Dedifferentiated amniotic fluid mesenchymal stem cell (primary cell): ENCODE data around the gene FER1L5.

Experiments used
- DNase-seq: peaks from one replicate; pipeline ENCODE4 v3.0.0-alpha.2; 2016; ENCODE audit errors: extremely low spot score

FER1L5 gene

DNA sequence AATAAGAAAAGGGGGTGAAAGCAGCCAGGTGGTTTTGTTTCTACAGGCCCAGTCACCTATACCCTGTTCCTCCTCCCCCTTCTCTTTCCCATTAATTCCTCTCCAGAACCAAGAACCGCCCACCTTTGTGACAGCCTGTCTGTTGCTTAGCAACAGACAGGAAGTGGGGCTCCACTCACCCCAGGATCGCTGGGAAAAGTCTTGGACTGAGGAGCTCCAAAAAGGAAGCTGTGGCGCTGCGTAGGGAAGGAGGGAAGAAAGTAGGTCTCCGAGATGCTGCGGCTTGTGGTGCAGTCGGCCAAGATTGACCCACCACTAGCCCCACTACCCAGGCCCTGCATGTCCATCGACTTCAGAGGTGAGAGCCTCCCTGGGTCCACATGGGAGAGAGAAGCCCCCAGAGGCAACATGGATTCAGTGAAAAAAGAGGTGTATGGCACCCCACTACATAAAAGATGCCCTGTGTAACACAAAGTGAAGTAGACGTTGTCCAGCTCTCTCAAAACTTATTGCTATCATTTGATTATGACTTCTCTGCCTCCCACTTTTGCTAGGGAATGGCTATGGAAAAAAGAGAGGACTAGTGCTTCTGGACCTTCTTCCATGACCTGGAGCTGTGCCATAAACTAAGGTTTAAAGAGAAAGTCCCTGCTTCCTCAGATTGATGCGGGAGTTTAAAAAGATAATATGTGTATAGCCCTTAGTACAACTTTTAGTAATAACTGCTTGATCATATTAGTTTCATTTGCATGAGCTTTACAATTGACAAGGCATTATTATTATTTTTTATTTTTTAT, at the start of gene FER1L5:
Gene FER1L5, plus strand, starts transcription at position 201 of the 797 bp plus-strand sequence. Its CDS starts 73 bp downstream, at position 274.
- no peak for DNase-seq

DNA sequence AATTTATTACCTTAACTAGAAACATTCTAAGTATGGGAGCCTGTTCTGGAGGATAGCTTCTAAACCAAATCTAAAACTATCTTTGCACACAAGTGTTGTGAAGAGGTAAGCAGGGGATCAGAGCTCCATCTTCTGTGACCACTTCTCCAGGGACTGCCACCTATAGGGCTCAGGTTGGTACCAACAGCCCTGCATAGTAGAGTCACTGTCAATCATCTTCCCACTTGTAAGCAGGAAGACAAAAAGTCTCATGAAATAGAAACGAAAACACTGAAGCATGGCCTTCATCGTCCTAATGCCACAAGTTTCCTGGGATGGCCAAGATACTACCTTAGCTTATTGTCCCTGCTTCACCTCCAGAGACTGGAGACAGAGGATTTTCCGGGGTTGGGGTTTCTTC, 48.3 kb upstream of the FER1L5 start:
- DNase-seq: no peak

DNA sequence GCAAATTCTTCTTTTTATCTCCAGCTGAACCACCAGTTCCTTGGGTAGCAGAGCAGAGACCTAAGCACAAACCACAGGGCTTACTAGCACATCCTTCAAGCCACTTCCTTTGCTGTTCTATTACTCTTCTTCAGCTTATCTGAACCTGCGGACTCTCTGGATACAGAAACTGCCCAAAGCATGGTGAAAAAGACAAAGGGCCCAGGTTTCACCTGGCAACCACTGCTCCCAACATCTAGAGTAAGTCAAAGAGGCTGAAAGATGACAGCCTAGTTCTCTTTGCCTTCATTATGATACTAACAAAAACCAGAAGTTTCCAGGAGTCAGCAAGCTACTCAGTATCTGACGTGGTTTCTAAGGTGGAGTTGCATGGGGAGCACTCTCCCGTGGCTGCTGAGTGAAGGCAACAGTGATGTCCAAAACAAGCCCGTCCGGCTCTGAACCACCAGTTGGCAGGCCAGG, 47.8 kb upstream of the FER1L5 start:
- no peak for DNase-seq

DNA sequence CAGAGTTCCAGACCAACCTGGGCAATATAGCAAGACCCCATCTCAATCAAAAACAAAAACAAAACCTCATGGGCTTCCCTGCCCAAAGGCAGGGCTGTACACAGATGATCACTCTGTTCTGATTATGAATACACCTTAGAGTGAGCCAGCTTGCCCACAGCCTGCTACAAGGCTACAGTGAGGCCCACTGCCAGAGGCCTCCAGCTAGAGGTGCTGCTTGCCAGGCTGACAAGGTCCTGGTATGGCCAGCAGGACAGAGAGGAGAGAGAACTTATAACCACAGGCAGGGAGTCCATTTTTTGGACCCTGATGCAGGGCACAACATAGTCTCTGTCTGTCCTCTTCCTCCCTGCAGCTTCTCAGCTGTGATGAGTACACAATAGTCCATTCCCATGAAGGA, 46.0 kb upstream of the FER1L5 start:
- no peak for DNase-seq

GRCh38 chr2:96599941-96600340, 42.6 kb upstream of the FER1L5 start:
- DNase-seq: no peak

DNA sequence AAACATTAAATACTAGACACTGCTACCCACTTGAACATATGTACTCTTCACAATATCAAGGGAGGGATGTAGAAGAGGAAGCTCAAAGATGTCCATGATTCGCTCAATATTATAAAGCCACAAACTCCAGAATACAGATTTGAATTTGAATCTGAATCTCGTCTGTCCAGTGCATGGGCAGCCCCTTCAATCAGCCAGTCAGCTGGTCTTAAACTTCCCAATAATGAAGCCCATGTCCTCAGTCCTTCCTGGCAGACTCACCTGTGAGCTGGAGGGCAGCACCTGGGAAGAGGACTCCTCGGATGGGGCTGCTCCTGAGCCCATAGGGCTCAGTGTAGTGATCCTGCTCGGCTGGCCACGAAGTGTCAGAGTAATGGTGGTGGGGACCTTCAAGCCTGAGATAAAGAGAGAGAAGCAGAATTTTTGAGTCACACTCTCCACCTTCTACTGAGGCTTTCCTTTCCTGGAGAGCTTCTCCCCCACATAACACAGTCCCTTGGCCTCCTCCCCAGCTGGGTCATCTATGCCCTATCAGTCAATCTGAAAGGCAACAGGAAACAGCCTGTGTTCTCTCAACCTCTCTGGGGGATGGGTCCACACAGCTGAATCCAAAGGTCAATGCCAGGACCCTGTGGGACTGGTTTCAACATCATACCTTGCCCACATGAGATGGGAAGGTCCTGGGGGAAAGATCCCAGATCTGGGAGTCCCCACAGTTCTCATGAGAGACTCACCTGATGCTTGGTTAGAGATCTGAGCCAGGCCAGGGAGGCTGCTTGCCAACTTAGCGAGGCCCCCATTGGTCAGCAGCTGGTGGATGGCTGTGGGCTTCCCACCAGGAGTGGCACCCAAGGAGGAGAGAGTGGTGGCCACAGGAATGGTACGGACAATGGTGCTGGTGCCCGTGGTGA, 40.9 kb upstream of the FER1L5 start:
- DNase-seq: no peak

DNA sequence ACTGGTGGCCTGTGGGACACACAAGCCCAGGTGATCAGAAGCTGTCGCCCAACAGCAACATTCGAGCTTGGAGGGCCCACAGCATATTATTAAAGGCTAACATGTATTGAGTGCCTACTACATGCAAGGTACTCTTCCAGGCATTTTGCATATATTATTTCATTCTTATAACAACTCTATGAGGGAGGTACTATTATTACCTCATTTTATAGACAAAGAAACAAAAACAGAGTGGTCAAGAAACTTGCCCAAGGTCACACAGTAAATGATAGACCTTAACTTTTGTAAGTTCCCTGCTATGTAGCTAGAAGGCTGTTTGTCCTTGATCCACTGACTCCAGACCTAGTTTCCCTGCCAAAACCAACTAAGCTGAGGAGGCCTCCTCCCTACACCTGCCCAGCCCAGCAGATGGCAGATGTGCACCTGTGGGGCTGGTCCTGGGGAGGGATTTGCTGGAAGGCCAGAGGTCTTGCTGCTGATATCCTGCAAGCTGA, 40.2 kb upstream of the FER1L5 start:
- DNase-seq: no peak

DNA sequence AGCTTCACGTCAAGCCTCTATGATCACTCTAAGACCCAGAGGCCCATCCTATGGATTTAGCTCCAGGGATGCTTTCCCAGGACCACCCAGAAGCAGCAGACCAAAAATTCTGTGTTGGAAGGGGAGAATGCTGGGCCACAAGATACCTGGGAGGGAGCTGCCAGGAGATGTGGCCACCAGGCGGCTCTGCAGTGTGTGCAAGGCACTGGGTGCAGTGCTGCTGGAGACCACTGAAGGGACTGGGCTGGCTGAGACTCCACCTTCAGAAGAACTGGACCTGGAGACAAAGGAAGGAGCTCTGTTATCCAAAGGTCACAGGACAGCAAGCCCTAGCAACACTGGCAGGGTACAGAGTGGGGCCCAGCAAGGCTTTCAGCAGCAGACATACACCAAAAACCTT, 38.5 kb upstream of the FER1L5 start:
- no peak for DNase-seq

GRCh38 chr2:96608469-96609455, 33.8 kb upstream of the FER1L5 start:
- no peak for DNase-seq

- DNase-seq: no peak
Measured at GRCh38 chr2:96616128-96616527, 26.4 kb upstream of the FER1L5 start.

- DNase-seq: no peak
Measured at GRCh38 chr2:96616535-96616934, 26.0 kb upstream of the FER1L5 start.

- no peak for DNase-seq
Measured at GRCh38 chr2:96617012-96617411, 25.6 kb upstream of the FER1L5 start.

GRCh38 chr2:96618596-96619283, 23.8 kb upstream of the FER1L5 start:
- DNase-seq: peak; percentile 86

DNA sequence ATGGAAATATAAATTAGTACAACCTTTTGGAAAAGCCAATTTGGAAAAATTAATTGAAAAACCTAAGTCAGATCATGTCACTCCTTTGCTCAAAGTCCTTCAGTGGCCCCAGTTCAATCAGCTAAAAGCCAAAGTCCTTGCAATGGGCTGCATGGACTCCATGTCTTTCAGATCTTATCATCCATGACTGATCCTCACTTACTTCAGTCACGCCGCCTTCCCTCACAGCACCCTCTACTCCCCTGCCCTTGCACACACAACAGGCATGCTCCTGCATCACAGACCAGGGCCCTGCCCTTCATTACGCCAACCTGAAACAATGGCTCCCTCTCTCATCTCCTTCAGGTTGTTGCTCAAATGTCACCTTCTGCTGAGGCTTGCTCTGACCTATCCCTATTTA, 20.0 kb upstream of the FER1L5 start:
- DNase-seq: no peak

DNA sequence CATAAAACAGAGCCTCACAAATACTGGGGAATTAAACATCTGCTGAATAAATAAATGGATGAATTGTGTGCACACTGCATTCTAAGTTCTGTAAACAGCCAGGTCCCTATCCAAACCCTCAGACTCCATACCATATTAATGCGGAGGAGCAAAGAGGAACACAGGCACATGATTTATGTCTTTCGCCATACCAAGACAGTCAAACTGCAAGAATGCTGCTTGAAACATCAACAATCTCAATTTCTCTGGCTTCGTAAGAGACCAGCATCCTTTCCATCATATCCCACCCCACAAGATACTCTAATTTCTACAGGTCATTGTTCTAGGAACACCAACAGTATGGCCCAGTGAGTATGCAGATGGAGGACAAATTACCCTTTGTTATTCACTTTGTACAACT, 19.4 kb upstream of the FER1L5 start:
- no peak for DNase-seq

DNA sequence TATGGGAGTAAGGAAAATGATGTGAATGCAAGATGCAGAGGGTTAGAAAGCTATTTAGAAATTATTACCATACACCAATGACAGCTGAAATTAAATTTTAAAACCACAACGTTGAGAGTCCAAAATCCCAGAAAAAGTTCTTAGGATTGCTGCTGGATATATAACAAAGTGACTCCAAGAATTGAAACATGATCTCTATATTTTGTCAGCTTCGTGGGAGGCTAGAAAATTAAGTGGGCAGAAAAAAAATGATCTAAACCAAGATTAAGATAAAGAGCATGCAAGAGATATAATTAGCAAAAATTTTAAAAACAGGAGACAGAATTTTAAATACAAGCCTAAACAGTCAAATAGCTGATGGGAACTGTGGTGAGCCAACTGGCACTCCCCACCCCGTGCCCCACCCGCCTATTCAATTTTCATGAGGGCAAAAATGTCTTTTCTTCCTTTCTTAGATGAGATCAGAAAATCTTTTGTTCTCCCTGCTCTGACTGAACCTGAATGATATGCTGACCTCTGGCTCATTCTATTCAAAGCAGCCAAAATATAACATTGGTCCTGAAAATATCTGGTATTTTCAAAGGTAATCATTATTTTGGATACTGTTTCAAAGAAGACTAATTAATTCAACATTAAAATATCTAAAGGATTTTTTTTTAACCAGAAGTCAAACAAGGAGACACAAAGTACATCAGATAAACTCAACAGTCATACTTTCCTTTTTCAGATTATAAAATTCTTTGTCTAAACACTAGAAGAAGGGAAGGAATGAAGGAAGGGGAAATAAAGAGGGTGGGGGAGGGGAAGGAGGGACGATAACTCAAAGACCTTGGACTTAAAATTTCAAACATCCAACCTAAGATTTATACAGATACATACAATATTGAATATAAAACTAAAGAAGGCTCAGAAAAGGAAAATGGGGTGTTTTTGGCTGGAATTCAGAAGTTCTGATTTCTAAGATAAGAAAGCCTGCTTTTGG, 16.7 kb upstream of the FER1L5 start:
- DNase-seq: peak; percentile 34

- DNase-seq: peak; percentile 49
Measured at GRCh38 chr2:96626553-96626942, 16.0 kb upstream of the FER1L5 start.

- no peak for DNase-seq
Measured at GRCh38 chr2:96631804-96632435, 10.6 kb upstream of the FER1L5 start.

DNA sequence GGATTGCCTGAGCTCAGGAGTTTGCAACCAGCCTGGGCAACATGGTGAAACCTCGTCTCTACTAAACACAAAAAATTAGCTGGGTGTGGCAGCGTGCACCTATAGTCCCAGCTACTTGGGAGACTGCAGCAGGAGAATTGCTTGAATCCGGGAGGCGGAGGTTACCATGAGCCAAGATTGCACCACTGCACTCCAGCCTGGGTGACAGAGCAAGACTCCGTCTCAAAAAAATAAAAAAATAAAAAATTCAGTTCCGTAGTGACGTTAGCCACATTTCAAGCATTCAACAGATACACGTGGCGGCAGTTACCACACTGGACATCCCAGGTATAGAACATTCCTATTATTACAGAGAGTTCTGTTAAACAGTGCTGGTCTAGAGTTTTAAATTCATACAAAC, 8.9 kb upstream of the FER1L5 start:
- DNase-seq: no peak
